ENCODE data around the gene CYP2C19. TPM values are rescaled to one million over a fixed set of nuclear protein-coding genes. Genes with fewer than 3 reads are reported as not detected.
"Not testable (repeated sequence)": the region's sequence is repeated elsewhere in the genome, so short reads cannot be mapped to it uniquely, and the experiment has no call there.

Gene CYP2C19
- total RNA-seq, 1 experiment from 2014 or later, result 0.86 TPM

- no peaks in the 10 kb centered on the region for H3K36me3 ChIP-seq (ENCODE audit: control insufficient read depth, insufficient read depth, low read length)
- H3K36me3 Mint-ChIP-seq (ENCODE audit: insufficient read depth, unreplicated experiment), result no peaks in the 10 kb centered on the region
Measured at GRCh38 chr10:94757916-94758315, 4.6 kb upstream of the CYP2C19 start.

GRCh38 chr10:94760586-94761178 is 1.8 kb upstream of the CYP2C19 start:
- Histone ChIP-seq H3K9me3 (no peaks in the 10 kb centered on the region), H3K27me3 (replicated peaks; ENCODE audit: control insufficient read depth, insufficient read depth, low read length) (no peaks in the 10 kb centered on the region), H3K4me1 (no peaks in the 10 kb centered on the region), H3K4me3 (ENCODE audit: low read depth, low read length) (no peak overlapping the region), H3K36me3 (ENCODE audit: control insufficient read depth, insufficient read depth, low read length) (no peaks in the 10 kb centered on the region)
- Mint-ChIP-seq H3K27me3 (ENCODE audit: insufficient read depth, unreplicated experiment) (no peaks in the 10 kb centered on the region), H3K9me3 (ENCODE audit: unreplicated experiment) (peaks cover 19% of the 10 kb centered on the region), H3K27ac (ENCODE audit: unreplicated experiment) (no peak overlapping the region), H3K36me3 (ENCODE audit: insufficient read depth, unreplicated experiment) (no peaks in the 10 kb centered on the region), H3K4me3 (ENCODE audit: unreplicated experiment) (no peak overlapping the region), H3K4me1 (ENCODE audit: low read depth, unreplicated experiment) (no peaks in the 10 kb centered on the region)
- TF ChIP-seq CTCF (IDR thresholded peaks at IDR 0.05; ENCODE audit: insufficient read depth in 1 of 2, low read depth in 1 of 2, low read length in 1 of 2, severe bottlenecking in 1 of 2, unreplicated experiment in 1 of 2), result no peak
- CTCF ChIA-PET, result no interaction called here
- intact Hi-C loops (cut with micrococcal nuclease; ENCODE audit: unreplicated experiment), result no loop called here
- BruUV-seq (replicated peaks), result no TSS peak
- DNase-seq, result no peak
- POLR2A ChIA-PET, result no interaction called here

More at GRCh38 chr10:94757916-94758315, 4.6 kb upstream of the CYP2C19 start:
- Mint-ChIP-seq H3K4me3 (ENCODE audit: unreplicated experiment) (no peak overlapping the region), H3K4me1 (ENCODE audit: low read depth, unreplicated experiment) (no peaks in the 10 kb centered on the region), H3K9me3 (ENCODE audit: unreplicated experiment) (peaks cover 9% of the 10 kb centered on the region), H3K27me3 (ENCODE audit: insufficient read depth, unreplicated experiment) (no peaks in the 10 kb centered on the region), H3K27ac (ENCODE audit: unreplicated experiment) (no peak overlapping the region)
- Histone ChIP-seq H3K4me1 (no peaks in the 10 kb centered on the region), H3K9me3 (no peaks in the 10 kb centered on the region), H3K4me3 (ENCODE audit: low read depth, low read length) (no peak overlapping the region), H3K27me3 (replicated peaks; ENCODE audit: control insufficient read depth, insufficient read depth, low read length) (no peaks in the 10 kb centered on the region)
- intact Hi-C loops (cut with micrococcal nuclease; ENCODE audit: unreplicated experiment), result no loop called here
- TF ChIP-seq CTCF (IDR thresholded peaks at IDR 0.05; ENCODE audit: insufficient read depth in 1 of 2, low read depth in 1 of 2, low read length in 1 of 2, severe bottlenecking in 1 of 2, unreplicated experiment in 1 of 2), result no peak
- CTCF ChIA-PET, result no interaction called here
- no peak for DNase-seq
- POLR2A ChIA-PET, result no interaction called here
- no TSS peak for BruUV-seq (replicated peaks)

GRCh38 chr10:94775425-94775824 is 12.9 kb downstream of the CYP2C19 start:
- CTCF ChIA-PET; H3K27ac Mint-ChIP-seq (ENCODE audit: unreplicated experiment); H3K36me3 ChIP-seq (ENCODE audit: control insufficient read depth, insufficient read depth, low read length); H3K4me3 ChIP-seq (ENCODE audit: low read depth, low read length); H3K27me3 Mint-ChIP-seq (ENCODE audit: insufficient read depth, unreplicated experiment); H3K4me1 Mint-ChIP-seq (ENCODE audit: low read depth, unreplicated experiment); intact Hi-C loops (cut with micrococcal nuclease; ENCODE audit: unreplicated experiment); H3K9me3 Mint-ChIP-seq (ENCODE audit: unreplicated experiment); POLR2A ChIA-PET; BruUV-seq (replicated peaks); DNase-seq; H3K9me3 ChIP-seq; H3K4me1 ChIP-seq; H3K36me3 Mint-ChIP-seq (ENCODE audit: insufficient read depth, unreplicated experiment); H3K27me3 ChIP-seq (replicated peaks; ENCODE audit: control insufficient read depth, insufficient read depth, low read length); H3K4me3 Mint-ChIP-seq (ENCODE audit: unreplicated experiment): not testable (repeated sequence)
